GM21381 (cell line): Measurements from ENCODE around the gene NAALADL2.
"Not testable (repeated sequence)": the region's sequence is repeated elsewhere in the genome, so short reads cannot be mapped to it uniquely, and the experiment has no call there.

Source experiments
- ATAC-seq: cut with Tn5 transposase; IDR thresholded peaks from one replicate; pipeline ENCODE4 v1.9.1; 2021; ENCODE audit warnings: mild to moderate bottlenecking, moderate library complexity; ENCODE audit not compliant: unreplicated experiment

NAALADL2 gene

GRCh38 chr3:175726228-175726627 lies 867.1 kb downstream of the NAALADL2 start:
- no peak for ATAC-seq

- ATAC-seq = no peak
Observed at GRCh38 chr3:175728566-175728965, 869.4 kb downstream of the NAALADL2 start.

- ATAC-seq = no peak
Observed at GRCh38 chr3:175729466-175729865, 870.3 kb downstream of the NAALADL2 start.

- no peak for ATAC-seq
Observed at GRCh38 chr3:175731543-175731942, 872.4 kb downstream of the NAALADL2 start.

GRCh38 chr3:175732017-175732416 lies 872.9 kb downstream of the NAALADL2 start:
- no peak for ATAC-seq

- no peak for ATAC-seq
Observed at GRCh38 chr3:175735866-175736265, 876.7 kb downstream of the NAALADL2 start.

GRCh38 chr3:175737646-175738572 lies 878.8 kb downstream of the NAALADL2 start:
- ATAC-seq = no peak

- no peak for ATAC-seq
Observed at GRCh38 chr3:175741951-175742350, 882.8 kb downstream of the NAALADL2 start.

- ATAC-seq = no peak
Observed at GRCh38 chr3:175743733-175744400, 884.7 kb downstream of the NAALADL2 start.

- no peak for ATAC-seq
Observed at GRCh38 chr3:175746308-175746707, 887.2 kb downstream of the NAALADL2 start.

GRCh38 chr3:175748087-175748730 lies 889.1 kb downstream of the NAALADL2 start:
- no peak for ATAC-seq

- ATAC-seq = no peak
Observed at GRCh38 chr3:175749981-175750380, 890.8 kb downstream of the NAALADL2 start.

- no peak for ATAC-seq
Observed at GRCh38 chr3:175751089-175751488, 892.0 kb downstream of the NAALADL2 start.

GRCh38 chr3:175763948-175764347 lies 904.8 kb downstream of the NAALADL2 start:
- ATAC-seq = no peak

- ATAC-seq = no peak
Observed at GRCh38 chr3:175764722-175765121, 905.6 kb downstream of the NAALADL2 start.

- no peak for ATAC-seq
Observed at GRCh38 chr3:175770426-175770825, 911.3 kb downstream of the NAALADL2 start.

GRCh38 chr3:175777495-175777894 lies 918.4 kb downstream of the NAALADL2 start:
- no peak for ATAC-seq

- ATAC-seq = no peak
Observed at GRCh38 chr3:175777965-175778364, 918.8 kb downstream of the NAALADL2 start.

GRCh38 chr3:175778994-175779393 lies 919.9 kb downstream of the NAALADL2 start:
- no peak for ATAC-seq

GRCh38 chr3:175787109-175787508 lies 928.0 kb downstream of the NAALADL2 start:
- not testable (repeated sequence) for ATAC-seq

GRCh38 chr3:175792245-175792644 lies 933.1 kb downstream of the NAALADL2 start:
- ATAC-seq = no peak

- no peak for ATAC-seq
Observed at GRCh38 chr3:175798326-175798725, 939.2 kb downstream of the NAALADL2 start.
